Neural cell (in vitro differentiated cells): ENCODE data around the gene FAM193A. TPM values are rescaled to one million over a fixed set of nuclear protein-coding genes. Genes with fewer than 3 reads are reported as not detected.

Experiments used
- H2AFZ ChIP-seq: fragments of 200-600, 300-800 bp; sonication (generic), shearing (Covaris generic); 2 replicates; pipeline ENCODE4 v1.6.0; 2014; ENCODE audit warnings: low read depth, mild to moderate bottlenecking, antibody characterized with exemption, low read length, moderate library complexity
- H3F3A ChIP-seq: fragments of 200-600 bp; shearing (Covaris generic); 2 replicates; pipeline ENCODE4 v1.6.1; 2016; ENCODE audit warnings: mild to moderate bottlenecking, moderate library complexity, mixed read lengths, antibody characterized with exemption, low read length; ENCODE audit not compliant: insufficient read depth, poor library complexity, severe bottlenecking
- H3K27ac ChIP-seq: fragments of 200-600, 300-800 bp; sonication (generic), shearing (Covaris generic); 2 replicates; pipeline ENCODE4 v1.5.1; 2014; ENCODE audit warnings: mild to moderate bottlenecking, low read length, moderate library complexity
- H3K27me3 ChIP-seq: fragments of 300-800, 200-600 bp; sonication (generic), shearing (Covaris generic); 2 replicates; pipeline ENCODE4 v1.6.0; 2014; ENCODE audit warnings: mild to moderate bottlenecking, low read depth, low read length, moderate library complexity; ENCODE audit not compliant: insufficient read depth
- H3K36me3 ChIP-seq: fragments of 300-800, 200-600 bp; sonication (generic), shearing (Covaris generic); 2 replicates; pipeline ENCODE4 v1.5.1; 2014; ENCODE audit warnings: mild to moderate bottlenecking, antibody characterized with exemption, low read length, moderate library complexity; ENCODE audit not compliant: insufficient read depth
- H3K4me2 ChIP-seq: fragments of 300-800, 200-600 bp; sonication (generic), shearing (Covaris generic); 2 replicates; pipeline ENCODE4 v1.6.0; 2014; ENCODE audit warnings: mild to moderate bottlenecking, low read length
- H3K4me3 ChIP-seq: fragments of 300-800, 200-600 bp; sonication (generic), shearing (Covaris generic); 2 replicates; pipeline ENCODE4 v1.5.1; 2014; ENCODE audit warnings: mild to moderate bottlenecking, low read length, moderate library complexity
- H3K79me2 ChIP-seq: fragments of 200-600 bp; shearing (Covaris generic); replicated peaks from 2 replicates; pipeline ENCODE4 v1.6.0; 2014; ENCODE audit warnings: mild to moderate bottlenecking, low read length, moderate library complexity; ENCODE audit not compliant: insufficient read depth
- H3K9ac ChIP-seq: fragments of 300-800, 200-600 bp; sonication (generic), shearing (Covaris generic); 2 replicates; pipeline ENCODE4 v1.6.1; 2016; ENCODE audit warnings: mild to moderate bottlenecking, low read length, mixed read lengths
- H3K9me2 ChIP-seq: fragments of 200-600 bp; shearing (Covaris generic); 2 replicates; pipeline ENCODE4 v1.6.1; 2016; ENCODE audit warnings: mild to moderate bottlenecking, low read length, mixed read lengths; ENCODE audit not compliant: insufficient read depth
- H3K9me3 ChIP-seq: fragments of 200-600, 300-800 bp; sonication (generic), shearing (Covaris generic); 2 replicates; pipeline ENCODE4 v1.6.1; 2016; ENCODE audit warnings: mild to moderate bottlenecking, mixed run types, low read length, moderate library complexity, mixed read lengths
- H4K20me1 ChIP-seq: fragments of 200-600 bp; shearing (Covaris generic); 2 replicates; pipeline ENCODE4 v1.6.1; 2016; ENCODE audit warnings: mild to moderate bottlenecking, mixed run types; ENCODE audit not compliant: insufficient read depth
- CTCF ChIP-seq: fragments of 450-650 bp; IDR thresholded peaks from 2 replicates; pipeline ENCODE4 v1.5.1; 2014; ENCODE audit warnings: antibody characterized with exemption, mild to moderate bottlenecking, moderate library complexity; ENCODE audit not compliant: poor library complexity, severe bottlenecking
- EZH2 ChIP-seq: fragments of 200-600, 300-800 bp; shearing (Covaris generic), sonication (generic); IDR thresholded peaks from 2 replicates; pipeline ENCODE4 v1.6.1; 2014; ENCODE audit warnings: antibody characterized with exemption, low read length, borderline replicate concordance, mild to moderate bottlenecking; ENCODE audit not compliant: insufficient read depth, poor library complexity, severe bottlenecking
- POLR2AphosphoS5 ChIP-seq: IDR thresholded peaks from 2 replicates; pipeline ENCODE4 v1.6.1; 2012
- SMC3 ChIP-seq: fragments of 450-650 bp; conservative IDR thresholded peaks from 2 replicates; pipeline ENCODE4 v1.6.1; 2014; ENCODE audit warnings: antibody characterized with exemption, mild to moderate bottlenecking, moderate library complexity; ENCODE audit not compliant: poor library complexity
- polyA plus RNA-seq: library from polyadenylated mRNA; depleted of rRNA; stranded (reverse); fragments of >200 nt; gene quantifications from 2 replicates; pipeline ENCODE4 v1.2.3, GENCODE V29; 2014
- TF ChIP-seq, protein P1 (sequence below): IDR thresholded peaks from 2 replicates; pipeline ENCODE4 v1.6.1; 2012; ENCODE audit warnings: borderline replicate concordance

The FAM193A gene
- polyA plus RNA-seq, 1 donor from 2014 or later = 11.6 TPM

- H3K27me3 ChIP-seq = no peaks in the 10 kb centered on the region
- TF ChIP-seq EZH2 (no peak), POLR2AphosphoS5 (no peak), CTCF (no peak)
- TF ChIP-seq, protein P1, sequence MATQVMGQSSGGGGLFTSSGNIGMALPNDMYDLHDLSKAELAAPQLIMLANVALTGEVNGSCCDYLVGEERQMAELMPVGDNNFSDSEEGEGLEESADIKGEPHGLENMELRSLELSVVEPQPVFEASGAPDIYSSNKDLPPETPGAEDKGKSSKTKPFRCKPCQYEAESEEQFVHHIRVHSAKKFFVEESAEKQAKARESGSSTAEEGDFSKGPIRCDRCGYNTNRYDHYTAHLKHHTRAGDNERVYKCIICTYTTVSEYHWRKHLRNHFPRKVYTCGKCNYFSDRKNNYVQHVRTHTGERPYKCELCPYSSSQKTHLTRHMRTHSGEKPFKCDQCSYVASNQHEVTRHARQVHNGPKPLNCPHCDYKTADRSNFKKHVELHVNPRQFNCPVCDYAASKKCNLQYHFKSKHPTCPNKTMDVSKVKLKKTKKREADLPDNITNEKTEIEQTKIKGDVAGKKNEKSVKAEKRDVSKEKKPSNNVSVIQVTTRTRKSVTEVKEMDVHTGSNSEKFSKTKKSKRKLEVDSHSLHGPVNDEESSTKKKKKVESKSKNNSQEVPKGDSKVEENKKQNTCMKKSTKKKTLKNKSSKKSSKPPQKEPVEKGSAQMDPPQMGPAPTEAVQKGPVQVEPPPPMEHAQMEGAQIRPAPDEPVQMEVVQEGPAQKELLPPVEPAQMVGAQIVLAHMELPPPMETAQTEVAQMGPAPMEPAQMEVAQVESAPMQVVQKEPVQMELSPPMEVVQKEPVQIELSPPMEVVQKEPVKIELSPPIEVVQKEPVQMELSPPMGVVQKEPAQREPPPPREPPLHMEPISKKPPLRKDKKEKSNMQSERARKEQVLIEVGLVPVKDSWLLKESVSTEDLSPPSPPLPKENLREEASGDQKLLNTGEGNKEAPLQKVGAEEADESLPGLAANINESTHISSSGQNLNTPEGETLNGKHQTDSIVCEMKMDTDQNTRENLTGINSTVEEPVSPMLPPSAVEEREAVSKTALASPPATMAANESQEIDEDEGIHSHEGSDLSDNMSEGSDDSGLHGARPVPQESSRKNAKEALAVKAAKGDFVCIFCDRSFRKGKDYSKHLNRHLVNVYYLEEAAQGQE = no peak
- no peak overlapping the region for H3K9ac ChIP-seq
- no peaks in the 10 kb centered on the region for H3K9me2 ChIP-seq
- no peaks in the 10 kb centered on the region for H3F3A ChIP-seq
- no peak overlapping the region for H3K27ac ChIP-seq
- H4K20me1 ChIP-seq = no peaks in the 10 kb centered on the region
- peaks cover 12% of the 10 kb centered on the region for H3K36me3 ChIP-seq
- H2AFZ ChIP-seq = no peak overlapping the region
- no peaks in the 10 kb centered on the region for H3K79me2 ChIP-seq
- no peak overlapping the region for H3K4me3 ChIP-seq
- H3K9me3 ChIP-seq = no peaks in the 10 kb centered on the region
- H3K4me2 ChIP-seq = no peak overlapping the region
These were observed 152.7 kb downstream of the FAM193A start for GRCh38 chr4:2689114-2689513.

DNA sequence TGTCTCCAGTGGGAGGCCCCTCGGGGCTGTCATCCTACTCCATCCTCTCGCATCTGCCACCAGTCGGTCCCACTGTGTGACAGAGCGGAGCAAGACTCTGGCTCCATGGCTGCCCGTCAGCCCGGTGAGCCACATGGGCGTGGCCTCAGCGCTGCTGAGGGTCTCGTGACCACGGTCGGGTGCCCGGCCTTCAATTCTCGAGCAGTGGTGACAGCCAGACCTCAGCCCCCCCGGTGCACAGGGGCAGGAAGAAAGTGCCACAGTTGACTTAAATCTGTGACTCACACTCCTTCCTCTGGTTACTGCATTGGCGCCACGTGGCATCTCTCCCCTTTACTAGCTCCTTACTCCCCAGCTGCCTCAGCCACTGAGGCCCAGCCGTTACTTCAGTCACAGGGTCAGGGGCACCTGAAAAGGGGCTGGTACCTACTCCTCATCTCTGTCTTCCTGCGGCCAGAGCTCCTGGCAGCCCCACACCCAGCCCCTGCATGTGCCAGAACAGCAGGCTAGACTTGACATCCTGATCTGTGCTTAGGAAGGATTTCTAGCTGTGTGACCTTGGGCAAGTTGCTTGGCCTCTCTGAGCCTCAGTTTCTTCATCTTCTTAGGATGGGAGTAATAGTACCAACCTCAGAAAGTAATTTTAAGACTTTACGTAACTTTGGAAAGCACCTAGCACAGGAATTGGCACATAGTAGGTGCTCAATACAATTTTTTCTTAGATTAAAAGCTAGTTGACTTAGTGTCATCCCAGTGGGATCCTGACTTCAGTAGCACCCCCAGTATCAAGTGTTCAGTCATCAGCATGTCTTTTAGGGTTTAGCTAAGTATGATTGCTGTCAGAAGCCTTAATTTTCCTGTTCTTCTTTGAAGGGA is 153.6 kb downstream of the FAM193A start:
- H2AFZ ChIP-seq = no peak overlapping the region
- no peaks in the 10 kb centered on the region for H4K20me1 ChIP-seq
- no peaks in the 10 kb centered on the region for H3K9me3 ChIP-seq
- no peaks in the 10 kb centered on the region for H3K9me2 ChIP-seq
- no peaks in the 10 kb centered on the region for H3F3A ChIP-seq
- H3K4me2 ChIP-seq = no peak overlapping the region
- no peaks in the 10 kb centered on the region for H3K27me3 ChIP-seq
- H3K36me3 ChIP-seq = peaks cover 8% of the 10 kb centered on the region
- no peak overlapping the region for H3K27ac ChIP-seq
- H3K4me3 ChIP-seq = no peak overlapping the region
- H3K9ac ChIP-seq = no peak overlapping the region
- TF ChIP-seq EZH2 (no peak), CTCF (no peak), SMC3 (no peak), POLR2AphosphoS5 (no peak)
- H3K79me2 ChIP-seq = no peaks in the 10 kb centered on the region
